ENCODE data around the gene CYFIP2.

DNA sequence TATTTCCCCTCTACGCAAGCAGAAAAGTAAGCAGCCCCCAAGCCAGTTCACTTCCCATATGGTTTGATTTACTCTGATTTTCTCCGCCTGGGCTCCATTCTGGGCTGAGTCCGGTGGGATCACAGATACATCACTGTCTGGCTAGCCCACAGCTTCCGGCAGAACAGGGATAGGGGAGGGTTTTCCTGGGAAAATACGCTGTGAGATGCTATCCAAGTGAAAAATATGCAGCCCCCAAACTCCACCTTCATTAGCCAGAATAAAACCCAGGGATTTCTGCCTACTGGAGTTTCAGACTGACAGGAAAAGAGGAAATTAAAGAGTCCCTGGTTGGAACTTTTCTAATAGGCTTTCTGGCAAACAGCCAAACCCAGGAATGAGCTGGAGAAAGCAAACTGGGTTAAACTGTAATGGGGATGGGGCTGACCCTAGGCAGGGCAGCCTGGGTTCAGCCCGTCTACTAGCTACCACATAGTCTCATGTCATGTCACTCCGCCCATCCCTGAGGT is 177.2 kb downstream of the CYFIP2 start:
- no peak for TF ChIP-seq EZH2 (IDR thresholded peaks at IDR 0.05; ENCODE audit: low read length, missing control alignments)
- TF ChIP-seq, protein P1, sequence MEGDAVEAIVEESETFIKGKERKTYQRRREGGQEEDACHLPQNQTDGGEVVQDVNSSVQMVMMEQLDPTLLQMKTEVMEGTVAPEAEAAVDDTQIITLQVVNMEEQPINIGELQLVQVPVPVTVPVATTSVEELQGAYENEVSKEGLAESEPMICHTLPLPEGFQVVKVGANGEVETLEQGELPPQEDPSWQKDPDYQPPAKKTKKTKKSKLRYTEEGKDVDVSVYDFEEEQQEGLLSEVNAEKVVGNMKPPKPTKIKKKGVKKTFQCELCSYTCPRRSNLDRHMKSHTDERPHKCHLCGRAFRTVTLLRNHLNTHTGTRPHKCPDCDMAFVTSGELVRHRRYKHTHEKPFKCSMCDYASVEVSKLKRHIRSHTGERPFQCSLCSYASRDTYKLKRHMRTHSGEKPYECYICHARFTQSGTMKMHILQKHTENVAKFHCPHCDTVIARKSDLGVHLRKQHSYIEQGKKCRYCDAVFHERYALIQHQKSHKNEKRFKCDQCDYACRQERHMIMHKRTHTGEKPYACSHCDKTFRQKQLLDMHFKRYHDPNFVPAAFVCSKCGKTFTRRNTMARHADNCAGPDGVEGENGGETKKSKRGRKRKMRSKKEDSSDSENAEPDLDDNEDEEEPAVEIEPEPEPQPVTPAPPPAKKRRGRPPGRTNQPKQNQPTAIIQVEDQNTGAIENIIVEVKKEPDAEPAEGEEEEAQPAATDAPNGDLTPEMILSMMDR (conservative IDR thresholded peaks at IDR 0.05 in 1 of 2, IDR thresholded peaks at IDR 0.05 in 1 of 2; ENCODE audit: low read depth in 1 of 2, low read length in 2 of 2), result no peak

All from fibroblast of lung (primary cell).